Astrocyte (in vitro differentiated cells and primary cell): ENCODE results near the gene F12. TPM values are rescaled to one million over a fixed set of nuclear protein-coding genes. Genes with fewer than 3 reads are reported as not detected.

Source experiments
- DNase-seq: peaks from one replicate; pipeline ENCODE4 v3.0.0-alpha.2; 2010; ENCODE audit warnings: low read depth
- FAIRE-seq: peaks from 2 replicates; lab custom pipeline; 2011; peaks lifted over from hg19 to GRCh38; lab: Jason Lieb, UNC
- H2AFZ ChIP-seq: 2 replicates; pipeline ENCODE4 v1.6.0; 2012; ENCODE audit warnings: low read depth, low read length, inconsistent platforms
- H3K27ac ChIP-seq: 2 replicates; pipeline ENCODE4 v1.5.1; 2011; ENCODE audit warnings: low read depth, low read length, inconsistent platforms
- H3K27me3 ChIP-seq: 2 replicates; pipeline ENCODE4 v1.6.0; 2011; ENCODE audit warnings: low read length, inconsistent platforms; ENCODE audit not compliant: insufficient read depth
- H3K36me3 ChIP-seq: 2 replicates; pipeline ENCODE4 v1.5.1; 2011; ENCODE audit warnings: low read length, inconsistent platforms; ENCODE audit not compliant: insufficient read depth
- H3K4me1 ChIP-seq: 2 replicates; pipeline ENCODE4 v1.5.1; 2011; ENCODE audit warnings: low read length, inconsistent platforms; ENCODE audit not compliant: insufficient read depth
- H3K4me2 ChIP-seq: 2 replicates; pipeline ENCODE4 v1.6.0; 2012; ENCODE audit warnings: low read length, inconsistent platforms
- H3K4me3 ChIP-seq: 2 replicates; pipeline ENCODE4 v1.5.1; 2011; ENCODE audit warnings: low read depth, mild to moderate bottlenecking, low read length, inconsistent platforms; ENCODE audit not compliant: insufficient read depth
- H3K79me2 ChIP-seq: 2 replicates; pipeline ENCODE4 v1.6.0; 2012; ENCODE audit warnings: mild to moderate bottlenecking, low read length, inconsistent platforms; ENCODE audit not compliant: insufficient read depth
- H3K9ac ChIP-seq: 2 replicates; pipeline ENCODE4 v1.6.0; 2012; ENCODE audit warnings: mild to moderate bottlenecking, low read length, inconsistent platforms
- H3K9me3 ChIP-seq: 2 replicates; pipeline ENCODE4 v1.5.1; 2012; ENCODE audit warnings: low read depth, mild to moderate bottlenecking, low read length, inconsistent platforms; ENCODE audit not compliant: insufficient read depth
- H4K20me1 ChIP-seq: 2 replicates; pipeline ENCODE4 v1.6.0; 2012; ENCODE audit warnings: low read length, inconsistent platforms; ENCODE audit not compliant: insufficient read depth
- H3K27ac Mint-ChIP-seq: one replicate; pipeline ENCODE4 v1.8.0; 2021; ENCODE audit warnings: mild to moderate bottlenecking, mixed read lengths; ENCODE audit not compliant: unreplicated experiment
- H3K27me3 Mint-ChIP-seq: one replicate; pipeline ENCODE4 v1.8.0; 2021; ENCODE audit warnings: low read depth, mixed read lengths; ENCODE audit not compliant: unreplicated experiment
- H3K36me3 Mint-ChIP-seq: one replicate; pipeline ENCODE4 v1.8.0; 2021; ENCODE audit warnings: low read depth, mixed read lengths; ENCODE audit not compliant: unreplicated experiment
- H3K4me1 Mint-ChIP-seq: one replicate; pipeline ENCODE4 v1.8.0; 2021; ENCODE audit warnings: low read depth, mixed read lengths; ENCODE audit not compliant: unreplicated experiment
- H3K4me3 Mint-ChIP-seq: one replicate; pipeline ENCODE4 v1.8.0; 2021; ENCODE audit warnings: mild to moderate bottlenecking, moderate library complexity, mixed read lengths; ENCODE audit not compliant: unreplicated experiment
- H3K9me3 Mint-ChIP-seq: one replicate; pipeline ENCODE4 v1.8.0; 2021; ENCODE audit warnings: mild to moderate bottlenecking, mixed read lengths; ENCODE audit not compliant: unreplicated experiment
- CTCF ChIP-seq: IDR thresholded peaks from 2 replicates; pipeline ENCODE4 v1.5.1; 2011; ENCODE audit warnings: low read depth, mild to moderate bottlenecking, inconsistent platforms, low read length, moderate library complexity; ENCODE audit not compliant: insufficient read depth
- EZH2 ChIP-seq: IDR thresholded peaks from 2 replicates; pipeline ENCODE4 v1.6.1; 2012; ENCODE audit warnings: mild to moderate bottlenecking, low read length, inconsistent platforms; ENCODE audit not compliant: insufficient read depth
- total RNA-seq: library from RNA; stranded (reverse); gene quantifications from 2 replicates; pipeline ENCODE4 v1.2.1, GENCODE V29; 2021

The F12 gene
- total RNA-seq, 1 donor from 2014 or later: 3.0 TPM

GRCh38 chr5:177357146-177357458 lies 52.3 kb downstream of the F12 start:
- Histone ChIP-seq H4K20me1 (no peaks in the 10 kb centered on the region), H3K4me3 (no peak overlapping the region), H2AFZ (no peak overlapping the region), H3K27ac (no peak overlapping the region), H3K4me2 (no peak overlapping the region), H3K9me3 (no peaks in the 10 kb centered on the region), H3K79me2 (no peaks in the 10 kb centered on the region), H3K9ac (no peak overlapping the region), H3K27me3 (no peaks in the 10 kb centered on the region), H3K4me1 (peaks cover 10% of the 10 kb centered on the region), H3K36me3 (no peaks in the 10 kb centered on the region)
- Mint-ChIP-seq H3K27ac (peak overlapping the region; percentile 28), H3K27me3 (peaks cover 30% of the 10 kb centered on the region), H3K4me1 (peaks cover 14% of the 10 kb centered on the region), H3K4me3 (peak overlapping the region; percentile 50), H3K36me3 (peaks cover 4% of the 10 kb centered on the region), H3K9me3 (peaks cover 6% of the 10 kb centered on the region)
- DNase-seq (no peak), FAIRE-seq (no peak)
- TF ChIP-seq EZH2: no peak
- TF ChIP-seq CTCF: no peak

GRCh38 chr5:177356746-177357145 lies 52.6 kb downstream of the F12 start:
- Mint-ChIP-seq H3K27ac (peak overlapping the region; percentile 28), H3K9me3 (peaks cover 6% of the 10 kb centered on the region), H3K4me1 (peaks cover 14% of the 10 kb centered on the region), H3K27me3 (peaks cover 26% of the 10 kb centered on the region), H3K36me3 (peaks cover 4% of the 10 kb centered on the region), H3K4me3 (no peak overlapping the region)
- no peak overlapping the region for H2AFZ ChIP-seq
- no peaks in the 10 kb centered on the region for H3K9me3 ChIP-seq
- H3K4me1 ChIP-seq: peaks cover 12% of the 10 kb centered on the region
- H3K9ac ChIP-seq: no peak overlapping the region
- DNase-seq (no peak), FAIRE-seq (no peak)
- no peak overlapping the region for H3K4me2 ChIP-seq
- H3K27me3 ChIP-seq: no peaks in the 10 kb centered on the region
- no peak overlapping the region for H3K27ac ChIP-seq
- no peak for TF ChIP-seq CTCF
- no peak for TF ChIP-seq EZH2
- no peak overlapping the region for H3K4me3 ChIP-seq
- no peaks in the 10 kb centered on the region for H3K36me3 ChIP-seq
- H3K79me2 ChIP-seq: no peaks in the 10 kb centered on the region
- H4K20me1 ChIP-seq: no peaks in the 10 kb centered on the region

GRCh38 chr5:177355868-177356168 lies 53.5 kb downstream of the F12 start:
- no peak overlapping the region for H3K4me3 ChIP-seq
- Mint-ChIP-seq H3K27me3 (peaks cover 23% of the 10 kb centered on the region), H3K36me3 (peaks cover 4% of the 10 kb centered on the region), H3K4me3 (no peak overlapping the region), H3K27ac (no peak overlapping the region), H3K9me3 (peaks cover 6% of the 10 kb centered on the region), H3K4me1 (peaks cover 15% of the 10 kb centered on the region)
- no peaks in the 10 kb centered on the region for H3K9me3 ChIP-seq
- H2AFZ ChIP-seq: no peak overlapping the region
- no peak for FAIRE-seq
- no peak overlapping the region for H3K4me2 ChIP-seq
- peaks cover 13% of the 10 kb centered on the region for H3K4me1 ChIP-seq
- no peaks in the 10 kb centered on the region for H3K27me3 ChIP-seq
- no peaks in the 10 kb centered on the region for H4K20me1 ChIP-seq
- H3K9ac ChIP-seq: no peak overlapping the region
- H3K27ac ChIP-seq: no peak overlapping the region
- H3K36me3 ChIP-seq: no peaks in the 10 kb centered on the region
- DNase-seq: no peak
- no peak for TF ChIP-seq EZH2
- H3K79me2 ChIP-seq: peaks cover 5% of the 10 kb centered on the region
